GM21786 (cell line): ENCODE data around the gene SPINK1.
A peak's percentile ranks its signal among the peaks of the same experiment; 100 is the strongest.
"Not testable (repeated sequence)": the region's sequence is repeated elsewhere in the genome, so short reads cannot be mapped to it uniquely, and the experiment has no call there.

ENCODE experiments used
- ATAC-seq: cut with Tn5 transposase; IDR thresholded peaks from one replicate; pipeline ENCODE4 v1.9.1; 2021; ENCODE audit not compliant: unreplicated experiment

The SPINK1 gene

GRCh38 chr5:147809830-147810666, 21.4 kb downstream of the SPINK1 start:
- no peak for ATAC-seq

GRCh38 chr5:147805030-147805454, 26.4 kb downstream of the SPINK1 start:
- peak; percentile 72 for ATAC-seq

- ATAC-seq = no peak
Measured at GRCh38 chr5:147804334-147804733, 27.1 kb downstream of the SPINK1 start.

- ATAC-seq = no peak
Measured at GRCh38 chr5:147803926-147804325, 27.5 kb downstream of the SPINK1 start.

- ATAC-seq = not testable (repeated sequence)
Measured at GRCh38 chr5:147803161-147803560, 28.3 kb downstream of the SPINK1 start.

GRCh38 chr5:147801461-147801860, 30.0 kb downstream of the SPINK1 start:
- ATAC-seq = no peak

GRCh38 chr5:147800491-147800890, 31.0 kb downstream of the SPINK1 start:
- no peak for ATAC-seq

GRCh38 chr5:147796556-147797308, 34.7 kb downstream of the SPINK1 start:
- ATAC-seq = no peak

- ATAC-seq = no peak
Measured at GRCh38 chr5:147791181-147791580, 40.3 kb downstream of the SPINK1 start.

GRCh38 chr5:147789820-147790219, 41.7 kb downstream of the SPINK1 start:
- no peak for ATAC-seq

GRCh38 chr5:147788023-147788422, 43.4 kb downstream of the SPINK1 start:
- no peak for ATAC-seq

- ATAC-seq = no peak
Measured at GRCh38 chr5:147786142-147786541, 45.3 kb downstream of the SPINK1 start.

- no peak for ATAC-seq
Measured at GRCh38 chr5:147784146-147784987, 47.1 kb downstream of the SPINK1 start.

GRCh38 chr5:147782110-147783028, 49.1 kb downstream of the SPINK1 start, which contains the start of gene JAKMIP2:
Gene JAKMIP2 (minus strand): TSS chr5:147782728. CDS start chr5:147671806, 110,922 bp downstream.
- ATAC-seq = no peak

- no peak for ATAC-seq
Measured at GRCh38 chr5:147780924-147781573, 50.4 kb downstream of the SPINK1 start.

- no peak for ATAC-seq
Measured at GRCh38 chr5:147779694-147780093, 51.8 kb downstream of the SPINK1 start.

- no peak for ATAC-seq
Measured at GRCh38 chr5:147776989-147777388, 54.5 kb downstream of the SPINK1 start.
